Measurements from ENCODE around the gene C10orf71. TPM values are rescaled to one million over a fixed set of nuclear protein-coding genes. Genes with fewer than 3 reads are reported as not detected.

The C10orf71 gene
- total RNA-seq, 2 donors from 2014 or later: 0.82 TPM; not detected in 1

DNA sequence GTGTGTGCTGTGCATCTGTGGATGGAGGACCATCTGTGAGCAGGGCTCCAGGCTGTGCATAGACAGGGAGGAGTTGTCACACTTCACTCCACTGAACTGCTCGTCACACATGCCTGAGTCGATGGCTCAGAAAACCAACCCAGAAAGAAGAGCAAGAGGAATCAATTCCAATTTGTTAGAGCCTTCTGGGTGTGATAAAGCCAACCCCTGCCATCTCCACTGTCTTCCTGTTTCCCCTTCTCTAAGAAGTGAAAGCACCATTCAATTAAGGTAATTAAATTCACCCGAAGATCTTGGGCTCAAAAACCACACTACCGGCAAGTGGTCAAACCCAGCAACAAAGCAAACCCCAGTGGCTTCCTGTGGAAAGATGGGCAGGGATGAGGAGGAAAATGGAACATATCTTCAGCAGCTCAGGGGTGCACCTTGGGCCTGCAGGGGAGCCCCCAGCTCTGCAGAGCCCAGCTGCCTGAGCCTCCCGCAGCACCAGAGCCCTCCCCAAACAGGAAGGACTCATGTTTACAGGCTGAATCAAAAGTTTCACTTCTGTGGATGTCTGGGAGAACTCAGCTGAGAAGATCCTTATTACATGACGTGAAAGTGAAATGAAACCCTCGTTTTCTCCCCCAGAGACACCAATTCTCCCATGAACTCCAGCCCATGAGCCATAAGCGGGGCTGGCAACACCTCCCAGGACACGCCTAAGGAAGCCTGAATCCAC lies 10.9 kb downstream of the C10orf71 start:
- Histone ChIP-seq H3K36me3 (no peaks in the 10 kb centered on the region), H3K27me3 (replicated peaks; ENCODE audit: insufficient read depth) (peaks cover 1% of the 10 kb centered on the region), H3K4me3 (no peak overlapping the region), H3K9me3 (no peaks in the 10 kb centered on the region), H3K4me1 (replicated peaks) (no peaks in the 10 kb centered on the region), H3K27ac (no peak overlapping the region)
- intact Hi-C loops (cut with DNase I): no loop called here
- WGBS: 76% methylated on average over 9 of the region's 9 CpGs
- TF ChIP-seq, protein P1, sequence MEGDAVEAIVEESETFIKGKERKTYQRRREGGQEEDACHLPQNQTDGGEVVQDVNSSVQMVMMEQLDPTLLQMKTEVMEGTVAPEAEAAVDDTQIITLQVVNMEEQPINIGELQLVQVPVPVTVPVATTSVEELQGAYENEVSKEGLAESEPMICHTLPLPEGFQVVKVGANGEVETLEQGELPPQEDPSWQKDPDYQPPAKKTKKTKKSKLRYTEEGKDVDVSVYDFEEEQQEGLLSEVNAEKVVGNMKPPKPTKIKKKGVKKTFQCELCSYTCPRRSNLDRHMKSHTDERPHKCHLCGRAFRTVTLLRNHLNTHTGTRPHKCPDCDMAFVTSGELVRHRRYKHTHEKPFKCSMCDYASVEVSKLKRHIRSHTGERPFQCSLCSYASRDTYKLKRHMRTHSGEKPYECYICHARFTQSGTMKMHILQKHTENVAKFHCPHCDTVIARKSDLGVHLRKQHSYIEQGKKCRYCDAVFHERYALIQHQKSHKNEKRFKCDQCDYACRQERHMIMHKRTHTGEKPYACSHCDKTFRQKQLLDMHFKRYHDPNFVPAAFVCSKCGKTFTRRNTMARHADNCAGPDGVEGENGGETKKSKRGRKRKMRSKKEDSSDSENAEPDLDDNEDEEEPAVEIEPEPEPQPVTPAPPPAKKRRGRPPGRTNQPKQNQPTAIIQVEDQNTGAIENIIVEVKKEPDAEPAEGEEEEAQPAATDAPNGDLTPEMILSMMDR (IDR thresholded peaks at IDR 0.05): no peak
- no peak for TF ChIP-seq POLR2AphosphoS5 (IDR thresholded peaks at IDR 0.05)
- TF ChIP-seq POLR2A (IDR thresholded peaks at IDR 0.05): no peak
- DNase-seq (ENCODE audit: low spot score): no peak

DNA sequence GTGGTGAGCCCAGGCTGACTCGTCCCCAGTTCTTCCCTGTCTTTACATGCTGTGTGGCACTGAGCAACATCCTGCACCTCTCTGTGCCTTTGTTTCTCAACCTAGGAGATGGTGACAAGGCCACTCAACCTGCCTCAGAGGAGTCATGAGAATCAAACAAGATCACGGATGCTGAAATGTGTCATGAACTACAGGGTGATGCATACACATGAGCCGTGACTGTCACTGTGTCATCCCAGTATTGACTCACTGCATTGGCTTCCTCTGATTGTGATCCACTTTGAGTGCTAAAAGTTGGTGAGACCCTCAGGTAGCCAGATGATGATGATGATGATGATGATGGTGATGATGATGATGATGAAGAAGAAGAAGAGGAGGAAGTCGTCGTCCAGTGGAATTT lies 11.5 kb downstream of the C10orf71 start:
- WGBS: 84% methylated on average over 5 of the region's 5 CpGs
- H3K9me3 ChIP-seq: no peaks in the 10 kb centered on the region
- intact Hi-C loops (cut with DNase I): no loop called here
- H3K27me3 ChIP-seq (replicated peaks; ENCODE audit: insufficient read depth): peaks cover 1% of the 10 kb centered on the region
- H3K4me1 ChIP-seq (replicated peaks): no peaks in the 10 kb centered on the region
- H3K4me3 ChIP-seq: no peak overlapping the region
- H3K36me3 ChIP-seq: no peaks in the 10 kb centered on the region
- DNase-seq (ENCODE audit: low spot score): no peak
- no peak for TF ChIP-seq POLR2AphosphoS5 (IDR thresholded peaks at IDR 0.05)
- TF ChIP-seq POLR2A (IDR thresholded peaks at IDR 0.05): no peak
- TF ChIP-seq, protein P1 (IDR thresholded peaks at IDR 0.05): no peak
- H3K27ac ChIP-seq: no peak overlapping the region

DNA sequence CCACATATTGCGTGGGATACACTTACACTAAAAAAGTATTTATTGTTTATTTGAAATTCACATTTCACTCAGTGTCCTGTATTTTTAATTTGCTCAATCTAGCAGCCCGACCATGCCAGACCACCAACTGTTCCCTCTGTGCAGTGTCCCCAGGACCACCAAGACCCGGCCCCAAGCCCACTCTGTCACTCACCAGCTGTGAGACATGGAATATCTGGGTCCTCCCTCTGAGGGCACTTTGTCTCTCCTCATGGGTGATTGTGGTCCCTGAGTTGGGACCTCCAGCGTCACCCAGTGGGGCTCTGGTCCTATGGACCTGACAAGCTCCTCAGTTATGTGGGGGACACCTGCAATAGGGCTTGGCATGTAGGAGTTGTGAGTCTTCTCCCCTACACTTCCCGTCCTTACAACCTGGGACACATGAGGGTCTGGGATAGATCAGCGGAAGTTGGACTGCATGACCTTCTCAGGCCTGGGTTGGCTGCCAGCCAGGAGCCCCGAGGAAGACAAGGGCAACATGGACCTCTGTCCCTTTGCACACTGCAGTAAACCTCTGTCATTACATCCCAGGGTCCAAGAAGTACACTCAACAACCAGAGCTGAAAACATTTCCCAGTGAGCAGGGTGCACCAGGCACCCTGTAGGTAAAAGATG lies 12.1 kb downstream of the C10orf71 start:
- Histone ChIP-seq H3K4me1 (replicated peaks) (no peaks in the 10 kb centered on the region), H3K27me3 (replicated peaks; ENCODE audit: insufficient read depth) (peaks cover 1% of the 10 kb centered on the region), H3K27ac (no peak overlapping the region), H3K36me3 (no peaks in the 10 kb centered on the region), H3K9me3 (no peaks in the 10 kb centered on the region), H3K4me3 (no peak overlapping the region)
- no peak for DNase-seq (ENCODE audit: low spot score)
- TF ChIP-seq, protein P1 (IDR thresholded peaks at IDR 0.05): no peak
- no peak for TF ChIP-seq POLR2AphosphoS5 (IDR thresholded peaks at IDR 0.05)
- TF ChIP-seq POLR2A (IDR thresholded peaks at IDR 0.05): no peak
- 90% methylated on average over 7 of the region's 7 CpGs for WGBS
- intact Hi-C loops (cut with DNase I): no loop called here

DNA sequence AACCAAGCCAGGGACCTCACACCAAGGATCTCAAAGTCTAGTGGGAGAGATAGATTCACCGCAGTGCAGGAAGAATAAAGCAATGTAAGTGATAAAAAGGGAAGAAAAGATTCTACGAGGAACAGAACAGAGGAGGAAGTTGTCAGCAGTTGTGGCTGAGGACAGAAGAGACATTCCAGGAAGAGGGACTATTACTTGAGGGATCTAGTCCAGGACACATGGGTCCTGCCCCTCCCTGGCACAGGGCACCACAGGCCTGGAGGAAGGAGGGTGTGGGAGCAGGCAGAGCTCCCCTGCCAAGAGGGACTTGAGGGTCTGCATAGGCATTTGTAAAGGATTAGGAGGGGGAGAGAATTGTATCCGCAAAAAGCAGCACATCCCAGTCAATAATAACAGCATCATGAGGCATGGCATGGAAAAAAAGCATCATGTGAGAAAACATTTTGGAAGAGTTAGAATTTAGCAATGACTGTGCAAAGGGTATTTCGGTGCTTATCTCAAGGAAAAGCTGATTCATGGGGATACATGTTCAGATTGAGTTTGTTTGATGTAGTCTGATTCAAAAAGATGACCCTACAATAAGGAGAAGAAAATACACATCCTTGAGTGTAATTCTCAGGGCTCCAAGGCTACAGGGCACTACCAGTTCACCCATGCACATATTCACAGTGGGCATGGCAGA lies 12.7 kb downstream of the C10orf71 start:
- H3K9me3 ChIP-seq: no peaks in the 10 kb centered on the region
- TF ChIP-seq, protein P1 (IDR thresholded peaks at IDR 0.05): no peak
- TF ChIP-seq POLR2AphosphoS5 (IDR thresholded peaks at IDR 0.05): no peak
- no peak for TF ChIP-seq POLR2A (IDR thresholded peaks at IDR 0.05)
- 78% methylated on average over 4 of the region's 4 CpGs for WGBS

More for the DNA sequence above, 12.7 kb downstream of the C10orf71 start:
- H3K4me3 ChIP-seq: no peak overlapping the region
- intact Hi-C loops (cut with DNase I): no loop called here
- H3K27ac ChIP-seq: no peak overlapping the region
- H3K27me3 ChIP-seq (replicated peaks; ENCODE audit: insufficient read depth): peaks cover 1% of the 10 kb centered on the region
- H3K4me1 ChIP-seq (replicated peaks): no peaks in the 10 kb centered on the region
- no peaks in the 10 kb centered on the region for H3K36me3 ChIP-seq
- no peak for DNase-seq (ENCODE audit: low spot score)
